ENCODE measurements around the gene MAN1B1. TPM values are rescaled to one million over a fixed set of nuclear protein-coding genes. Genes with fewer than 3 reads are reported as not detected.
"Not testable (repeated sequence)": the region's sequence is repeated elsewhere in the genome, so short reads cannot be mapped to it uniquely, and the experiment has no call there.

MAN1B1 gene
- total RNA-seq, 1 donor from 2014 or later = 75.5 TPM

GRCh38 chr9:137052998-137053943 lies 33.5 kb upstream of the MAN1B1 start:
- no peak for DNase-seq (ENCODE audit: low read depth)

- no peak for DNase-seq (ENCODE audit: low read depth)
Observed at GRCh38 chr9:137053944-137054931, 32.5 kb upstream of the MAN1B1 start, which contains the start of gene ENTPD2. ENTPD2 (minus strand) TSS chr9:137054061; CDS start chr9:137053997, 64 bp downstream.

- no peak for DNase-seq (ENCODE audit: low read depth)
Observed at GRCh38 chr9:137054932-137055384, 31.8 kb upstream of the MAN1B1 start.

- DNase-seq (ENCODE audit: low read depth) = peak; percentile 52
Observed at GRCh38 chr9:137055385-137056364, 31.1 kb upstream of the MAN1B1 start.

GRCh38 chr9:137056739-137057415 lies 29.9 kb upstream of the MAN1B1 start:
- DNase-seq (ENCODE audit: low read depth) = peak; percentile 17

- peak; percentile 84 for DNase-seq (ENCODE audit: low read depth)
Observed at GRCh38 chr9:137057545-137057944, 29.2 kb upstream of the MAN1B1 start.

- DNase-seq (ENCODE audit: low read depth) = peak; percentile 33
Observed at GRCh38 chr9:137058521-137059234, 28.1 kb upstream of the MAN1B1 start.

- no peak for DNase-seq (ENCODE audit: low read depth)
Observed at GRCh38 chr9:137062384-137062783, 24.4 kb upstream of the MAN1B1 start.

GRCh38 chr9:137062798-137063197 lies 24.0 kb upstream of the MAN1B1 start:
- not testable (repeated sequence) for DNase-seq (ENCODE audit: low read depth)

- DNase-seq (ENCODE audit: low read depth) = no peak
Observed at GRCh38 chr9:137063311-137064026, 23.3 kb upstream of the MAN1B1 start.

- peak; percentile 52 for DNase-seq (ENCODE audit: low read depth)
Observed at GRCh38 chr9:137064027-137064879, 22.5 kb upstream of the MAN1B1 start.

- no peak for DNase-seq (ENCODE audit: low read depth)
Observed at GRCh38 chr9:137064880-137065164, 22.0 kb upstream of the MAN1B1 start.

- no peak for DNase-seq (ENCODE audit: low read depth)
Observed at GRCh38 chr9:137065336-137065967, 21.3 kb upstream of the MAN1B1 start.

GRCh38 chr9:137066096-137066861 lies 20.5 kb upstream of the MAN1B1 start:
- no peak for DNase-seq (ENCODE audit: low read depth)

GRCh38 chr9:137067860-137068538 lies 18.8 kb upstream of the MAN1B1 start:
- DNase-seq (ENCODE audit: low read depth) = peak; percentile 73

Measured in myocyte (in vitro differentiated cells).